GM12875 (cell line): ENCODE measurements around the gene PDCL2.
"Not testable (repeated sequence)": the region's sequence is repeated elsewhere in the genome, so short reads cannot be mapped to it uniquely, and the experiment has no call there.

Source experiments
- H3K4me3 ChIP-seq: one replicate; pipeline ENCODE4 v1.5.1; 2011; ENCODE audit warnings: low read depth, low read length, control low read depth
- CTCF ChIP-seq: IDR thresholded peaks from 2 replicates; pipeline ENCODE4 v1.5.1; 2011; ENCODE audit warnings: low read depth, mild to moderate bottlenecking, control low read depth, inconsistent platforms, low read length, moderate library complexity, borderline replicate concordance; ENCODE audit not compliant: insufficient read depth

The PDCL2 gene

GRCh38 chr4:55588160-55588559 lies 3.9 kb downstream of the PDCL2 start:
- no peak overlapping the region for H3K4me3 ChIP-seq
- TF ChIP-seq CTCF = no peak

GRCh38 chr4:55582773-55583172 lies 9.3 kb downstream of the PDCL2 start:
- not testable (repeated sequence) for H3K4me3 ChIP-seq

GRCh38 chr4:55578341-55579010 lies 13.6 kb downstream of the PDCL2 start:
- no peak for TF ChIP-seq CTCF
- H3K4me3 ChIP-seq = no peak overlapping the region

DNA sequence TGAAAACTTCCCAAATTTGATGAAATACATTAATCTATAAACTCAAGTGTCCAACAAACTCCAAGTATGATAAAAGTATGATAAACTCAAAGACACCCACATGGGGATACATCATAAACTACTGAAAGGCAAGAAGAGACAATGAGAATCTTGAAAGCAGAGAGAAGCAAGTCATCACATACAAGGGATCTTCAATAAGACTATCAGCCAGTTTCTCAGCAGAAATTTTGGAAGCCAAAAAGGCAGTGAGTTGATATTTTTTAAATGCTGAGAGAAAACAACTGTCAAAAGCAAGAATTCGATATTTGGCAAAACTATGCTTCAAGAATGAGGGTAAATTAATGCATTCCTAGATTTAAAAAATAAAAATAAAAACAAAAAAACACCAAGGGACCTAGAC lies 16.5 kb downstream of the PDCL2 start:
- no peak overlapping the region for H3K4me3 ChIP-seq
- TF ChIP-seq CTCF = no peak

DNA sequence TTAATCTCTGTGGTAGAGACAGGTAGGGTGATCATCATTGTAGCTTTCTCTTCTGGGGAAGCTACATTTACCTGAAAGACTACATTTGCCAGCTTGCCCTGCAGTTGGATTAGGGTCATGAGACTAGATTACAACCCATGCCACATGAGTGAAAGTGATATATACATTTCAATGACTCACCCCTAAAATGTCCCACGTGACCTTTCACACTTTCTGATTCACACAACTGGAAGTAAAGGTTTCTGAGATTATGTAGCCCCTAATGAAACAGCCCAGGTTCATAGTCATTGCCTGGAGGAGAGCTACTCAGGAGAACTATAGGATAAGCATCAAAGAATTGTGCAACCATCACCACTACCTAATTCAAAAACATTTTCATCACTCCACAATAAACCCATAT lies 17.8 kb downstream of the PDCL2 start:
- H3K4me3 ChIP-seq = no peak overlapping the region
- TF ChIP-seq CTCF = no peak

DNA sequence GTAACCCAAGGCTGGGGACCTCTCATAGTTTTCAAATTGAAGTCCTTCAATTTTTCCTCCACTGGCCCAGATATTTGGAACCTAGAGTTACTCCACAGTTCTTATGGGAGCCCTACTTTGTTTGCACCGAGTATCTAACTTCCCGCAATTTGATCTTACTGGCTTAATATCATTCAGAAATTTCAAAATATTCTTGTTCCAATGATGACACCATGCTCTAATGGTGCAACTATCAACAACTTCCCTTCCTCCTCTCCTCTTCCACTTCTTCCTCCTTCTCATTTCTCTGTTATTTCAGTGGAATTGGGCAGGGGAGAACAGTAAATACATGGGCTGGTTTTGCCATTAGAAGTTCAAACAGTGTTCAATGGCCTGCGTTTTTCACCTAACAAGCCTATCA lies 20.2 kb downstream of the PDCL2 start:
- no peak for TF ChIP-seq CTCF
- H3K4me3 ChIP-seq = no peak overlapping the region

DNA sequence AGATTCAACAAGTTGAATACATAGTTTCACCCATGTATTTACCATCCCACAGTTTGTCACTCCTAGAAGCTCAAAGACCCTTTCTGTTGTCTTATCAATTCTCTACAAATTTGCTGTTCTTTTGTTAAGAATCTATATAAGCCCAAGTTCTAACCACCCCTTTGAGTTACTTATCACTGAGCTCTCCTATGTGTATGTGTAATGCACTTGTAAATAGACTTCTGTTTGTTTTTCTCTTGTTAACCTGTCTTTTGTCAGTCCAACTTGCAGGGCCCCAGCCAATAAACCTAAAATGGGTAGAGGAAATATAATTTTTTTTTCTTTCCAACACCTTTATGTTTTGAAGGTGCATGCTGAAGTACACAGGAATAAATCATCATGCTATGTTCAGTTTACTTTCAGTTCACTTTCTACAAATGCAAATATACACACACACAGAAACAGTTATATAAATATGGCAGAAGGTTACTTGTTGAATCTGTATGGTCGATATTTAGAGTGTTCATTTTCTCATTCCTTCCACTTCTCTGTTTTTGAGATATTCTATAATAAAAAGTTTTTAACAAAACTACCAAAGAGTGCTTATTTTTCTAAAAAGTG lies 23.0 kb downstream of the PDCL2 start:
- H3K4me3 ChIP-seq = no peak overlapping the region
- TF ChIP-seq CTCF = no peak
